ENCODE results near the gene ABCA6.
"Not testable (repeated sequence)": the region's sequence is repeated elsewhere in the genome, so short reads cannot be mapped to it uniquely, and the experiment has no call there.

The ABCA6 gene

DNA sequence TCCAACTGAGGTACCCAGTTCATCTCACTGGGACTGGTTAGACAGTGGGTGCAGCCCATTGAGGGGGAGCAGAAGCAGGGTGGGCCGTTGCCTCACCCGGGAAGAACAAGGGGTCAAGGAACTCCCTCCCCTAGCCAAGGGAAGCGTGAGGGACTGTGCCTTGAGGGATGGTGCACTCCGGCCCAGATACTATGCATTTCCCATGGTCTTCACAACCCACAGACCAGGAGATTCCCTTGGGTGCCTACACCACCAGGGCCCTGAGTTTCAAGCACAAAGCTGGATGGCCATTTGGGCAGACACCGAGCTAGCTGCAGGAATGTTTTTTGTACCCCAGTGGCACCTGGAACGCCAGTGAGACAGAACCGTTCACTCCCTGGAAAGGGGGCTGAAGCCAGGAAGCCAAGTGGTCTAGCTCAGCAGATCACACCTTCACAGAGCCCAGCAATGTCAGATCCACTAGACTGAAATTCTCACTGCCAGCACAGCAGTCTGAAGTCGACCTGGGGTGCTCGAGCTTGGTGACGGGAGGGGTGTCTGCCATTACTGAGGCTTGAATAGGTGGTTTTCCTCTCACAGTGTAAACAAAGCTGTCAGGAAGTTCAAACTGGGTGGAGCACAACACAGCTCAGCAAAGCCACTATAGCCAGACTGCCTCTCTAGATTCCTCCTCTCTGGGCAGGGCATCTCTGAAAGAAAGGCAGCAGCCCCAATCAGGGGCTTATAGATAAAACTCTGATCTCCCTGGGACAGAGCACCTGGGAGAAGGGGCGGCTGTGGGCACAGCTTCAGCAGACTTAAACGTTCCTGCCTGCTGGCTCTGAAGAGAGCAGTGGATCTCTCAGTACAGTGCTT, 71.1 kb downstream of the ABCA6 start:
- DNase-seq (ENCODE audit: low read depth) = not testable (repeated sequence)

DNA sequence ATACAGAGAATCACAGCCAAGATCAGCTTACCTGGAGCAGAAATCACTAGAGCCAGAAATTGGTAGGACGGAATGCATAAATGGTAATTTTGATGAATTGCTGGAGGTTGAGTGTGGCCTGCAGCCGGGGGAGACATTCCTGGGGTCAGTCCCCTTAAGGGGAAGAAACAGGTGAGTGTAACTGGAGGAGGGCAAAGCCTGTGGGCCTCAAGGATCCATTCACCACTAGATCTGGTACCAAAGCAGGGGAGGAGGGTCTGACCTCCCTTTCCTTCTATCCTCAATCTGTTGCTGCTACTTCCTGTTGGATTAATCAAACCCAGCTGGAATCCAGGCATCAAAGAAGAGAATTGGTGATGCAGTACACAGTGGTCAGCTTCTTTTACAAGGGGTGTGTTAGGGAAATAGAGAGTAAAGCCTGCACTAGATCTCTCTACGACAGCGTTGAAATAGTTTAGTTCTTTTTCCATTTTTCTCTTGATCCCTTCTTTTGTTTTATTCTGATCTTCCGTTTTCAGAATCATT, 72.4 kb downstream of the ABCA6 start:
- no peak for DNase-seq (ENCODE audit: low read depth)

DNA sequence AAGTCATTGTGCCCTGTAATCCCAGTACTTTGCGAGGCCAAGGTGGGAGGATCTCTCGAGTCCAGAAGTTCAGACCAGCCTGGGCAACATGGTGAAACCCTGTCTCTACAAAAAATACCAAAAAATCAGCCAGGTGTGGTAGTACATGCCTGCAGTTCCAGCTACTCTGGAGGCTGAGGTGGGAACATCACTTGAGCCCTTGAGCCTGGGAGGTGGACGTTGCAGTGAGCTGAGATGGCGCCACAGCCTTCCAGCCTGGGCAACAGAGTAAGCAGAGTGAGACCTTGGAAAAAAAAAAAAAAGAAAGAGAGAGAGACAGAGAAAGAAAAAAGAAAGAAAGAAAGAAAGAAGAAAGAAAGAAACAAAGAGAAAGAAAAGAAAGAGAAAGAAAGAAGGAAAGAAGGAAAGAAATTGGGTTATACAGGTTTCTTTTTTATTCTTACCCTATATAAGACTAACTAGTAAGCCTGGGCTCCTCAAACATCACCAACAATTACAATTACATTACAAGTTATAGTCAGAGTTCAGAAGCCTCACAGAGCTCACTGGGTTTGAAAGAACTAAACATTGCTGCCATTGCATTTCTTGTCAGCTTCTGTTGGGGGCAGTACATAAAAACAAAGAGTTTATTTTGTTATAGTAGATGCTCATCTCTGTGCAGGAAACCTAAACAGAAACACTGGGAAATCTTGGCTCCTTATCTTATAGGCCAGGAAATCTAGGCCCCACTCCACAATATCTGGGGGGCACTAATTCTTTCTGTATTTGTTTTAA, 74.2 kb downstream of the ABCA6 start:
- no peak for DNase-seq (ENCODE audit: low read depth)

DNA sequence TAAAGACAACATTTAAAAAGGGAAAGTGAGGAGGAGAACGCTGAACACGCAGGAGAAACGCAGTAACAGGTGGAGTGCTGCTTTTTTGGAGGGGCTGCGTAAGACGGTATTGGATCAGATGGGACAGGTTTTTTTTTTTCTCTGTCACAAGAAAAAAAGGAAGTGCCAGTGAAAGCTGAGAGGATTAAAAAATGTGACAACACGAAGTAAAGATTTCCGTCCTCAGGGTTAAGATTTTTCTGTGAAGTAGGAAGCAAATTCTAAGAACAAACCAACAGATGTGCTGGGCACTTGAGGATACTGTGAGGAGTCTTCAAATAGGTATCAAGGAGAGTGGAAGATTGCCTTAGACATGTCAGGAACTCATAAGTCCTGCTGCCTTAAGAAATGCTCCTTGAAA, 75.2 kb downstream of the ABCA6 start:
- DNase-seq (ENCODE audit: low read depth) = no peak

DNA sequence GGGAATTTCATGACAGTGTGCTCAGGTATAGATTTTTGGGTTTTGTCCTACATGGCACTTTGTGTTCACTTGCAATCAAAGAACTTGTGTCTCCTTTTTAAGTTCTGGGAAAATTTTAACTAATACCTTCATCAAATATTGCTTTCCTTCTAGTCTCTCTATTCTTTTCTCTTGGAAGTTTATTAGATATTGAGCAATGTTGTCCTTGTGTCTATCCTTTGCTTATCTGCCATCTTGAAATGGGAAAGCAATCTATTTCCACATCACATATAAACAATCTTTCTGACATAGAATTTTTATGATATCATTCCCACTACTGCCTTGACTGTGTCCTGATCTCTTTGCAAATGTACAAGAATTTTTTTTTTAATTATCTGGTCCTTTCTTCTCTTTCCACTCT, 76.6 kb downstream of the ABCA6 start:
- DNase-seq (ENCODE audit: low read depth) = no peak

DNA sequence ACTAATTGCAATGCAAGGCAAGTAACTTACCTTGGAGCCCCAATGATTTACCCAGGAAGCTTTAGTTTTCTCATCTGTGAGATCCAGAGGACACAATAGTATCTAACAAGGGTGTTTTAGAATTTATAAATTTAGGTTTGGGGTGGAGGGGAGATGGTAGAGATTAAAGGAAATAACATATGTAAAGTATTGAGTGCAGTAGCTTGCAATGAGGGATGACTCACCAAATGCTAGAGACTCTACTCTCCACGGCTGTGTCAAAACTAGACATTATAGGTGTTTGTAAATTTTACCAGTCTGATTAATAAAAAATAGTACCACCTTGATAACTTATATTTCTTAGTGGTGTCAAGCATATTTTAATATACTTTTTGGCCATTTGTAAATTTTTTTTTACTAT, 77.2 kb downstream of the ABCA6 start:
- no peak for DNase-seq (ENCODE audit: low read depth)

DNA sequence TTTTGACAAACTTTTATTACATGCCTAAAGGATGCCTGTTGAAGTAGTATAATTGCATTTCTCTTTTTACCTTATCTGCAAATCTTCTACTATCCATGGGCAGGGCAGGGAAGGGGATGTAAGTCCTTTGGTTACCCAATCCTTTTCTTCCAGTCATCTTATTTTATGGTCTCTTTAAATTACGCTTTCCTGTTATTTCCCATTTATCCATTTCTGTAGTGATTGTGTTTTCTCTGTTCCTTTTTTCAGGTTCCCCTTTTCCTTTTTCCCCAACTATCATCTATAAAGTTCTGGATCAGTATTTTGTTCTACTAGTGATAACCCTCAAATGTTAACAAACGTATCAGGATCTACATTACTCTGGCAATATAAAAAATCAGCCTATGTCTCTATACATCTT, 77.7 kb downstream of the ABCA6 start:
- no peak for DNase-seq (ENCODE audit: low read depth)

DNA sequence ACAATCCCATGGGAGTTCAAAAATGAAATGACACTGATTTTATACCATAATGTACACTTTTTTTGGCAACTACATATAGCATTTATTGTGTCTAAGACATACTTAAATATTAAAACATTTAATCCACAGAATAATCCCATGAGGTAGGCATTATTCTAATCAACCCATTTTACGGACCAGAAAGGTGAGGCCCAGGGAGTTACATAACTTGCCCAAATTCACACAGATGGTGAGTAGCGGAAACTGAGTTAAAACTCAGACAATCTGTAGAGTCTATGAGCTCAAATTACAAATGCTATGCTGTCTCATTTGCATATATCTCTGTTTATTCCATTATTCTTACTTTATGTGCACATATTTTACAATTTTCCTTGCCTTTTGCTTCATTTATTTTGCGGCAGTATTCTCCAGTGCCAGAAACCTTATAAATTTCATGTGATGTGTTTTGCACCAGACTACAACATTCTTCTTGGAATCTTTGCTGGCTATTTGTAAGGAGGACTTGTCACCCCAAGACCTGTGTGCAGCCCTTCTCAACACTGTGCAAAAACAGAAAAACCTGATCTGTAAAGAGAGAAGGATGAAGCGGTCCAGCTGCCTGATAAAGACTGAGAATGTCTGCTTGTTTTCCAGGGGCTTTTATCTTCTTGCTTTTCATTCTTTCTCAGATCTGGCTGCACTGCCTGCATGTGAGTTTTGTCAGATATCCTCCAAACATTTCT, 78.7 kb downstream of the ABCA6 start:
- no peak for DNase-seq (ENCODE audit: low read depth)

DNA sequence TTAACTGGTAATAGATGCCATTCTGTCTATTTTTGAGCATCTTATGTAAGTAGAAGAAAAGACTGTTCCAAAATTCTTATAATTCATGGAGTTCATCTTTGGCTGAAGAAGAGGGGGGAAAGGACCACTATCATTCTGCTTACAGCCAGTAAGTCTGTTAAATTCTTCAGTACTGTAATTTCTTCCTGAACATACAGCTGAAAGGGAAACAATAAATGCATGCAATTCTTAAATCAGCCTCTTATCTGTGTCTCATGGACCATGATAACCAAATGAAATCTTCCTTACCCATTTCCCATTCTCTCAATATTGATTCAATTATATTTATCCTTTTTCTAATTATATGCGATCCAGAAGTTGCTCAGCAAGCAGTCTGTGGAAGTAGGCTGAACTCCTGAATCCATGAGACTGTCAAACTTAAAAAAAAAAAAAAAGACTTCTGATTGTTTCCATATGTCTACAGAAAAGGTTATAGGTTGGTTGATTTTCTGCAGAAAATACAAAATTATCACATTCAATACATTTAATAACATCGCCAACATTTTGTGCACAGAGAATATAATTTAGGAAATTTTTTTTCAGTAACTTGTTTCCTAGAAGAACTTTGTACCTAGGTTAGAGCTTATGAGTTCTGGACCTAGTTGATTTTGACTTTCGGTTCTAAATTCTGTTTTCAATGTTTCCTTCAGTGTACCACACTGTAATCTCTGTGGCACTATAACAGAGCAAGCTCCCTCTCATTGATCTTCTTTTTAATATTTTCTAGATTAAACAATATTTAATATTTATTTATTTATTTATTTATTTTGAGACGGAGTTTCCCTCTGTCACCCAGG, 79.8 kb downstream of the ABCA6 start:
- no peak for DNase-seq (ENCODE audit: low read depth)

DNA sequence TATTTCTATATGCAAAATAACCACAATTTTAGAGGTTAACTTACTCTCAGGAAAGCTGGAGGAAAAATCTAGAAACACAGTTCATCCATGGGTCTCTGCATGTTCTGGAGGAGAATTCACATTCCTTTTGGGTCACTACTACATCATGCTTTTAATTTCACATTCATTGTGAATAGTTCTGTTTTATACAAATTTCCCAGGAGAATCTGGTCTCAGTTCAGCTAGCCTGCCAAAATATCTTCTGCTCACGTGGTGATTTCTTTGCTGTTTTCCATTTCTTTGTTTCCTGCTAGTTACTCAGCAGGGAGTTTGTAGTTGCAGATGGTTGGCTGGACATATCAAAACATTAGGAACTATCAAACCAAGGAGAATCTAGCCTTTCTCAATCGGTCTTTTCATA, 80.9 kb downstream of the ABCA6 start, which contains the start of gene ABCA9:
ABCA9 (minus strand) TSS at position 106 of the 400 bp plus-strand sequence. CDS start 9,801 bp downstream, outside the sequence.
- DNase-seq (ENCODE audit: low read depth) = no peak

DNA sequence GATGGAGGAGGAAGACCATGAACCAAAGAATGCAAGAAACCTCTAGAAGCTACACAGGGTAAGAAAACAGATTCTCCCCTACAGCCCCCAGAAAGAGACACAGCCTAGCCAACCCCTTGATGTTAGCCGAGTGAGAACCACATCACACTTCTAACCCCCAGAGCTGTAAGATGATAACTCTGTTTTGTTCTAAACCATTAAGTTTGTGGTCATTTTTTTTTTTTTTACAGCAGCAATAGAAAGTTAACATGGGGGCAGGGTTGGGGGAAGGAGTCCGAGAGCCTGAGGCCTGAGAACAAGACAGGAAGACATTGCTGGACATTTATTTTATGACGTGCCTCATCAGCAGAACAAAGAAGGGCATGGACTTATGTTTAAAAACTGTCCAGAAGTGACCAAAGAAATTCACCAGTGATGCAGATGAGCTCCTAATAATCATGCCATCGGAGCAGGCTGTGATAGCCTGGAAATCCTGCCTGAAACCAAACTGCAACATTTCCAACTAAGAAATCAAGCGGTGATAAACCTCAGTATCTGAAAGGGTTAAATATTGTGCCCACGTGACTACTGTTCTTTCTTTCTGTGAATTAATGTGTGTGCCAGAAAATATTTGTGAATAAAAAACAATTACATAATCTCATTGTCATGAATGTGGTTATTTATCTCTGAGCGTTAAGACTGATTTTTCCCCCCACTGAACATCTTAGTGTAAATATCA, 82.1 kb downstream of the ABCA6 start:
- DNase-seq (ENCODE audit: low read depth) = no peak

DNA sequence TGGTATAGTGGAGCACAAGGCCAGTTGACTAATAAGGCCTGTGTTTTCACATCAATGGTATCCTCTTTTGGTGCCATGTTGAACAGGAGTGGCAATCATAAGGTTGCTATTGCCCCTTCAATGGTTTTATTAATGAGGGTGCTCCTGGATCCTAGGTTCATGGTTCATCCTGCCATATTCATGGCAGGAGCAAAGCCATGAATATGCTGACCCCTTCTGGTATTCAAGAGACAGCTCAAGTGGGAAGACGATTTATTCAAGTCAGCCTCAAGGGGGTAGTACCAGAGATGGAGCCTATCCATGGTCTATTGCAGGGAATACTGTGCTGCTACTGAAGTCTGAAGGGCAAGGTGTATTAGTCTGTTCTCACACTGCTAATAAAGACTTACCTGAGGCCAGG, 83.5 kb downstream of the ABCA6 start:
- no peak for DNase-seq (ENCODE audit: low read depth)

DNA sequence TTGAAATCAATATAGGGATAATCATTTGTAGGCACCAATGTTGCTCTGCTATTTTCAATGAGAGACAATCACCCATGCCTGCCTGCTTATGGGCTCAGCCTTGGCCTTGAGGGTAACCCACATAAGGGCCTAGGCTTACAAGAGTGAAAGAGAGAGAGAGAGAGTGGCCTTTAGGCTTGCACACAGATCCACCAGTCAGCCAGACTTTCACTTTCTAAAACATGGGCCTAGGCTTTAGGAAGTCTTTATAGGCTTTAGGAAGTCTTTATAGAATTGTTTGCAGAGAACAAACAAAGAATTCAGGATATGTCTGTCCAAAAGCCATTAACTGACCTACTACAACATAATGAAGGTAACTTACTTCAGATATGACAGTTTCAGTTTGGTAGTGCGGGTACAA, 84.4 kb downstream of the ABCA6 start:
- DNase-seq (ENCODE audit: low read depth) = no peak

DNA sequence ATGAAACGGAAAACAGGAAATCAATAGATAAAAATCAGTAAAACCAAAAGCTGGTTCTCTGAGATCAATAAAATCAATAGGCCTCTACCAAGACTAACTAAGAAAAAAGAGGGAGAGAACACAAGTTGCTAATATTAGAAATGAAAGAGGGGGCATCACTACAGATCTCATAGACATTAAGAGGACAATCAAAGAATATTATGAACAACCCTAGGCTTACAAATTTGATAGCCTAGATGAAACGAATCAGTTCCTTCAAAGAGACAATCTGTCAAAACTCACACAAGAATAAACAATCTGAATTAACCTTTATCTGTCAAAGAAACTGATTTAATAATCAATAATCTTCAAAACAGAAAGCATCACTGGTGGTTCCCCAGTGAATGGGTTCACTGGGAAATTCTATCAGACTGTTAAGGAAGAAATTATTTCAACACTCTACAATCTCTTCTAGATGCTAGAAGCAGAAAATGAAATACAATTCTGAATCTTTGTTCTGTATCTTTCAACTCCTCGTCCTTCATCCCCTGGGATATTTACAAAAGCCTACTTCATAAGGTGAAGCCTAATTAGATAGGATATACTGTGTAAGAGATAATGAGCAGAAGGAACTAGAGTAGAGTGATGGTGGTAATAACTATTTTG, 85.4 kb downstream of the ABCA6 start:
- no peak for DNase-seq (ENCODE audit: low read depth)

DNA sequence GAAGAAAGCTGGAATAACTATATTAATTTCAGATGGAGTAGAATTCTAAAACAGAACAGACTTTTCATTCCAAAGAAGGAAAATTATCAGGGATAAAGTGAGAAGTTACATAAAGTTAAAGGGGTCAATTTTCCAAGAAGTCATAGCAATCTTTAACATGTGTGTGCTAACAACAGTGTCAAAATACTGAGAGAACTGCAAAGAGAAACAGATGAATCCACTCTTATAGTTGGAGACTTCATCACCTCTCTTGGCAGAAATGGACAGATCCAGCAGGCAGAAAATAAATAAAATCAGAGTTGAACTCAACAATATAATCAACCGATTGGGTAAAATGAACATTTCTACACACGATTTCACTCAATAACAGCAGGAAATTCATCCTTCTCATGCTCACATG, 86.4 kb downstream of the ABCA6 start:
- DNase-seq (ENCODE audit: low read depth) = no peak

DNA sequence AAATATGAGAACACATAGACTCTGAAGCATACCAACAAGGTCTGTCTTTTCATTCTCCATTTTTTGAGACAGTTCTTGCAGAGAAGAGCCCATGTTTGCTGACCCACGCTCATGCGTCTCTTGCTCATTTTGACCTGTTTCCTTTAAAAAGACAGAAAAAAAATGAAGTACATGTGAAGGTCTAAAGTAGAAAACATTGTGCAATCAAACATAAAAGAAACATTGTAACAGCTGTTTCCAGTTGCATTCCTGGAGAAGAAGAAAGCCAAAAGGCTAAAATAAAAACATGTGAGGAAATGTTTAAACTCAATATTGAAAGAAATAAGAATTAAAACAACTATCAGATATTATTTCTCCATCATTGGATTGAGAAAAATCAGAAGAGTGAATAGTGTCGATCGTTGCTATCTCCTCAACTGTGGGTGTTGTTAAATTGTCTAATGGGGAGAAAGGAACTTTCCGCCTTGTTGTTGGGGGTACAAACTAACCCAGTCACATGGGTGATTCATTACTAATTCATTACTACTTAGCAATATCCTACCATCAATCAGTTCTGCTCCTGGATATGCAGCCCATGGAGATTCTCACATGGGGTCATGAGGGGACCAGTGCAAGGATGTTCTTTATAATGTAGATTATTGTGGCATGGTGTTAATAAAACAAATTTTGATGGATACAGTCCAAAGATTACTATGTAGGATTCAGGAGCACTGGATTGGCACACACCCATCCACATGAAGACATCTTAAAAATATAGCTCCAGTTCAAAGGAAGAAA, 90.5 kb downstream of the ABCA6 start:
- no peak for DNase-seq (ENCODE audit: low read depth)

DNA sequence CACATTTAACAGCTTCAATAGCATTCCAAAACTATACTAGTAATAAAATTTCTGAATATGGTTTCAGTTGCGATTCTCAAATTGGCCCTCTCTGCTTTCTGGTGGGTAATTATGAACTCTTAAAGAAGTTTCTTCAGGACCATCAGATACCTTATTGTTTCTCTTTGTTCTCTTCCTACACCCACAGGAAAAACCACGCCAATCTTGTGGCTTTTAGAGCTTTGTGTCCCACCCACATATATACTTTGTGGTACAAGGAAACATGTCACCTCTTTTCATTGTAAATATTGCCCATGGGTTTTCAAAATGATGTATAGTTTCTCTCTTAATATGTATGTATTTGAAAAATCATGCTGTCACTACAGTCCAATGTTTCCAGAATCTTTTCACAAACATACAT, 93.1 kb downstream of the ABCA6 start:
- no peak for DNase-seq (ENCODE audit: low read depth)

DNA sequence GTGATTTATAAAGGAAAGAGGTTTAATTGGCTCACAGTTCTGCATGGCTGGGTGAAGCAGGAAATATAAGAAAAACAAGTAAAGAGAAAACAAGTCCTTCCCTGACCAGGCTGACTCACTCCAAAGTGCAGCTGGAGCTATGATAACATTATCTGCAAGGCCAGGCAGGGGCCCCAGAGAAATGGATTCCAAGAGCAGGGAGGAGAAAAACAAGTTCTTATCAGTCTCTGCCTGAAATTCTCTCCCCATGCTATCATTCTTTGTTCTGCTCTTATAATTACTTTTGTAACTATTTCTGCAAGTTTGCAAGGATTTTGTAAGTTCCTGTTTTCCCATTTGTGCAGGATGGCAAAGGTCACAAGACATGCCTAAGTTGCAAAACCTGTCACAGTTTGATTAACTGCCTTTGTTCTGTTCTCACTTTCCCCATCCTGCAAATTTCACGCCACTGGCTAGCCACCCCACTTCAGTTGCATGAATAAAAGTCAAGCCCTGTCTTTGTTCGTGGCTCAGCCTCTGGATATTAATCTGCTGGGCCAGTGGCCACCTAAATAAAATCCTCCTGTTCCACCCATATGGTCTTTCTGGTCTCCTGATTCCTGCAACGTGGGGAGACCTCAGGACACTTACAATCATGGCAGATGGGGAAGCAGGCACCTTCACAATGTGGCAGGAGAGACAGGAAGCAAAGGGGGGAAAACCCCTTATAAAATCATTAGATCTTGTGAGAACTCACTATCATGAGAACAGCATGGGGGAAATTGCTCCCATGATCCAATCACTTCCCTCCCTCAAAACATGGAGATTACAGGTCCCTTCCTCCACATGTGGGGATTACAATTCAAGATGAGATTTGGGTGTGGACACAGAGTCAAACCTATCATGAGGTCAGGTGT, 94.1 kb downstream of the ABCA6 start:
- DNase-seq (ENCODE audit: low read depth) = no peak

Data from stimulated activated CD8-positive, alpha-beta memory T cell treated with anti-CD3 and anti-CD28 coated beads, Interleukin-12 subunit alpha, Interleukin-12 subunit beta, amount 100 ng/mL, for 1 hour (primary cell).